Activated naive CD4-positive, alpha-beta T cell treated with anti-CD3 and anti-CD28 coated beads, Interleukin-2, amount 50 U/mL, for 16 hours (primary cell): Measurements from ENCODE around the gene LRRC36.

Experiments
- DNase-seq: peaks from one replicate; pipeline ENCODE4 v3.0.0-alpha.2; 2020

Gene LRRC36

DNA sequence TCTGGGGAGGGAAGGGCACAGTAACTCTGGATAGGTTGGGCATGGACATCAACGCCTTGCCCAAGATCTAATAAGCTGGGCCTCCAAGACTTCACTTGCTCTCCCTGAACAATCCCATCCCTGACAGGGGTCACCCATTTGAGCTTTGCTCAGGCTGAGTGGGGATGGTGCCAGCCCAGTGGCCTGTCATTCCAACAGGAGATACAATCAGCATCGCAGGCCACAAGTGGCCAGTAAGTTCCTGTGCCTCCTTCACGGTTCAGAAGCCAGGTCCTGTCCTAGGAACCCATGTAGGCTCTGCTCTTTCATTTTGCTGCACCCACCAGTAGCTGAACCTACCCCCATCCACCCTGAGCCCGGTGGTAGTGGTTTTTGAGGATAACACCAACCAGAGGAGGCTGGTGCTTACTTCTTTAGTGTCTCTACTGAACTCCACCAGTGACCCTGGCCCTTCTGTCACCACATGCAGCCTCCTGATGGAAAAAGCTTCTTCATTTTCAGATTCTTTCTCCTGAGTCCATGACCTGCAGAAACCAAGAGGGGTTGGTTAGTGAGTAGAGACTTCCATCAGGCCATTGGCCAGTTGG, 32.4 kb upstream of the LRRC36 start:
- DNase-seq = no peak

DNA sequence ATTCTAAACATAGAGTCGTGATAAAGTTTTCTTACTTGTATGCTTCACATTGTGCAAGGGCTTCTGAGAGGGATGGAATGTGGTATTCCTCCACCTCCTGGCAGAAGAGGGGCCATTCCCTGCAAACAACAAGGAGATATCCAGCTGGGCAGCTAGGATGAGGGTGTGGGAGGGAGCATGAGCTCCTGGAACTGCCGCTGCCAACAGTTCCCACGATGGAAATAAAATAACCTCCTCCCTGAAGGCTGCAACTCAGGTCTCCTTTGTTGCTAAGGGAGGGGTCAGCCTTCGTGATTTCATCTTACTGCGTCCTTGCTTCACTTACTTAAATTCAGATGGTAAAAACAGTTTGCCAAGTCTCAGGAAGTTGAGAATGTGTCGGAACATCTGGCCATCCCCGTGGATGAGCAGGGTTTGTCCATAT, 31.7 kb upstream of the LRRC36 start:
- DNase-seq = no peak

DNA sequence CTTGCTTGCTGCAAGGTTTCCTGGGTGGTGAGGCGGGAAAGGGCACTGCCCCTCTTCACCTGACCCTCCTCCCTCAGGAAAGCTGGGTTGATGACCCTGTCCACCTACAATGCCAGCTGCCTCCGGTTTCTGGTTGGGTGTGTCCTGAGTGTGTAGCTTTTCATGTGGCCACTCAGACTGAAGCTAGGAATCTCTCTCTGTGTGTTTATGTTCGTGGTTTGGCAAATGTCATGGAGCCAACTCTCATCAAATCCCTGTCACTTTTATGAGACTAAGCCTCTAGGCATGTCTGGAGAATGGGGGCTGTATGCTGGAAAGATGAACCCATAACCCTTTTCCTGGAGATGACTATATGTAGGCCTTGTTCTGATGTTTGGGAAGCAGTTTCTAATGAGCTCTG, 30.2 kb upstream of the LRRC36 start:
- no peak for DNase-seq

DNA sequence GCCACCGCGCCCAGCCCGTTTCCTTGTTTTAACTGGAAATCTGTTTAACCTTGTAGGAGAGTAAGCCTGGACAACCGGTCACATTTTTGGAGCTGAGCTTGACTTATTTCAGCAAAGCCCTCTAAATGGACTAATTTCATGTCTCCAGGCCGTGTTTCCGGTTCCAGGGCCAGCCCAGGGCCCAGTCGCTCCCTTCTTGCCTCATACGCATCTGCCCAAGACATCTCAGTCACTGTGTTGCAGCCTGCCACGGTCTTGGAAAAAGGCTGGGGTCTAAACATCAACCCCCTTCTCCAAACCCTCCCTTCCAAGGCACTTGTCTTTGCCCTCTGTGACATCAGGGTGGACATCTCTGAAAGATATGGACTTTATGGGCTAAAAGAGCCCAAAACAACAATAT, 28.3 kb upstream of the LRRC36 start:
- DNase-seq = no peak

DNA sequence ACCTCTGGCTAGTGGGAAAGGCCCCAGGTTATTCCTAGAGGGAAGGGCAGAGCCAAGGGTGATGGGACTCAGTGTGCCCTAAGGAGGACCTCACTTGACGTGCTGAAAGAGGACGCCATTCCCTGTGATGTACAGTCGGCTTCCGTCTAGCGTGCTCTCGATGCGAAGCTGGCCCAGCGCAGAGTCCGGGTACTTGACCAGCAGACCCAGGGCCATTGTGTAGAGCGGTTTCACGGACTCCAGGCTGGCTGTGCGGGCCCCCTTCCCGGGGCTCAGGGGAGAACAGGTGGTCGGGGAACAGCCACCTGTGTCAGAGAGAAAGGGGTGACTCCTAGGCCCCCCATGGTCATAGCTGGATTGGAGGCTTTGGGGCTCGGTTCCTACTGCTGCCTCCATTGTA, 27.3 kb upstream of the LRRC36 start:
- DNase-seq = no peak

DNA sequence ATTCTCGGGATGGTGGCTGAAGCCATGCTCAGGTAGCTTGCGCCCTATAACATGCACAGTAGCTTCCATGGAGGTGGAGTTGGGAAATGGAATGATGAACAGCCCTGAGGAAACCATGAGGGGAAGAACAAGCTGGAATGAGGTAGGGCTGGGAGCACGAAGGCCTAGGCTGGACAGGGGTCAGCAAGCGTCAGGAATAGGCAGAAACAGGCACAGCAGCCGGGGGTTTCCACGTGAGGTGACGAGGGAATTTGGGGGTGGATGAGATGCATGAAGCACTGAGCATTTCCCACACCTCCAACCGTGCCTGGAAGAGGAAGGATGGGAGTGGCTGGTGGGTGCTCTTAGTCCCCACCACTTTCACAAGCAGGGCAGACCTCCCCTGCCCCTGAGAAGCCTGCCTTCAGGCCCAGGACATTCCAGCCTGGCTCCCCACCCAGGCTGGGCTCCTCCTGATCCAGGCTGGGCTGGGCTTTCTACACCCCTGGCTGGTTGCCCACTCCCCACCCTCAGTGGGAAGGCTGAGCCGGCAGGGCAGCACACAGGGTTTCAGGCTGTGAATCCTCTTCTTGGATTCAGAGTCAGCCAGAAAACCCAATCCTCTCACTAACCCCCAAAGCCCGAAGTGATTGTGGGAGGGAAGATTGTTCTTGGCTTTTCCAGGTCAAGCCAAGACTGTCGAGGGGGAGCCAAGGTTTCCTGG, 25.4 kb upstream of the LRRC36 start:
- no peak for DNase-seq

DNA sequence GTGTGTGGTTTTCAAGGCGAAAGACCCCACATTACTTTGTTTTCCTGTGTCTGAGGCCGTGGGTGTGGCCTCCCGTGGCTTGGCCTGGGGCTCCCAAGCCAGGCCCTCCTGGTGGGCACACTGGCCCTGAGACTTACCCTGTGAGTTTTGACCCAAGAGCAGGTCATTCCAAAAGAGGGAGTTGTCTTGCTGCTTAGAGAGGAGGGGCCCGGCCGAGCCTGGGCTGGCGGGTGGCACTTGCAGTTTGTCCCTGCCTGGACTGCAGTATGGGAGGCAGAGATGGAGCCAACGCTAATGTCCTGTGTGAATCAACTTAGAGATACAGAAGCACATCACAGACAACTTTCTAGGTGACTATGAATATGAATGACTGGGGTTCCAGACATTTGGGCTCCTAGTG, 24.5 kb upstream of the LRRC36 start:
- no peak for DNase-seq

DNA sequence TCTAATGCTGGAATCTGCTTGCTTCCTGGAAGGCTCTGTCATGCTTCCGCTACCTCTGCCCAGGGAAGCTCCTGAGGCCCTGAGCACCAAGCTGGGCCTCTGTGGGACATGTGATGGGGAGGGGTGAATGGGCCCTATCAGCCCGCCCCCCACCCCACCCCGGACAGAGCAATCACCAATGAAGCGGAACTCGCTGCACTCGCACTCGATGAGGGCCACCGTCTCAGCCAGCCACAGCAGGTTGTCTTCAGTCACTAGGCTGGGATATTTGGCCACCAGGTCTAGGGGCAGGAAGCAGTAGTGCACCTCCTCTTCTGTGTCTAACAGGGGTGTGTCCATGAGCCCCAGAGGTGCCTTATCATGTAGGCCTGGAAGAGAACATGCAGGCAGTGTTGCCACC, 23.6 kb upstream of the LRRC36 start:
- no peak for DNase-seq

DNA sequence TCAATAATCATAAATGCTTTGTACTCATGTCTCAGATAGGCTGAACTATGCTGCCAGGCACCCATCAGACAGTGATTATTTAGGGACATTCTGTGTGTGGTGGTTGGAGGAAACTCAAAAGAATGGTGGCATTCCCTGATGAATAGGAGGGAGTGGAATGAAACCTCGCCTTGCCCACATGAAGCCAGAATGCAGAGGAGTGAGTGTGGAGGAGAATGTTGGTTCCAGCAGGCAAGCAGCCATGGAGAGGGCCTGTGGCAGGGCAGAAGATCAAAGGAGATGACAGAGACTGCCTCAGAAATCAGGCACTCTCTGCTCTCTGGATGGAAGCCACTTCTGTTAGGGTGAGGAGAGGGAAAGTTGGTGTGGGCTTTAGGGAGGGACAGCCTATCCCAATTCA, 22.6 kb upstream of the LRRC36 start:
- DNase-seq = no peak

DNA sequence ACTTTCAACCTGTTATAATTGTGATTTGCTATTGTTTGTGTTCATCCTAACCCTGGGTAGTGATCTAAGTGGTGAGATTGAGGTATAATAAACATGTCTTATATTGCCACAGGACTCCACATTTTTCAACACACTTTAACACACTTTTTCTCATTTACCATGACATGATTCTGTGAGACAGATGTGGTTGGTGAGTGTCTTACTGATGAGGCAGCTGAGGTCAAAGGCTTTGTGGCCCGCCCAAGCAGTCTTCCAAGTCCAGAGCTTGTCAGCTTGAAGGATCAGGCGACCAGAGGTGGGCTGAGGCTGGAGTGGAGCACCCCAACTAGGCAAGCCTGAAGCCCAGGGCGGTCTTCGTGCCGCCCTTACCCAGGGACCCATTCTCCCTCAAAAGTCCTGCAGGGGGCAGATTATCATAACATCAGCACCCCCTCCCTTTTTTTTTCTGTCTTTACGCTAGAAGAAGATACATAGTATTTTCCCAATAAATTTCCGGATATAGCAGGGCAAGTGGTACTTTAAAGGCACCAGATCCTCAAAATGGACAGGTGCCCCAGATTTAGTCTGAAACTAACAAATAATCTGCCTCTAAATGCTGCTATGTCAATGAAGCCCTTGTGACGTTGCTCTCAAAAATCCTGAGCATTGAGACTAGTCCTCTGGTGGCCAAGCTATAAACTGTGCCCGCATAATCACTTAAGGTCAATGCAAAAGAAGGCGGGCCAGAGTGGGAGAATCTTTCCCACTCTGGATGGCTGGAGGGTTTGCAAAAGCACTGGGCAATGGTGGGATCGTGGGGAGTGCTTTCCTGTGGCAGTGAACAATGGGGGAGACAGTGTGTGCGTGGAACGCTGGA, 21.2 kb upstream of the LRRC36 start:
- no peak for DNase-seq

DNA sequence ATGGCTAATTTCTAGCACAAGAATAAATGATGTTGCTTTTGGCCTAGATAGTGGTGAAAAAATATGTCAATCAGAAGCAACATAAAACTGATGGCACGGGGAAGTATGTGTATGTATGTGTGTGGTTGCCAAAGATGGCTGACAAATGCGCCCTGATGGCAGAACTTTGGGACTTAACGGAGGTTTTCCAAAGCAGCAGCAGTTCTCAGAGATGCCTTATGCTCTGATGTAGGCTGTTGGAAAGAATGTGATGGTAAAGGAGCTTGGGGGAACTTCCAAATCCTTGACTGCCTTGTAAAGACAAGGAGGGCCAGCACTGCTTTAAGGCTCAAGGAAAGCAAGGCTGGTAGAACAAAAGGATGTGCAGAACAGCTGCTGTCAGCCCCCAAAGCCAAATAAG, 16.1 kb upstream of the LRRC36 start:
- DNase-seq = no peak

DNA sequence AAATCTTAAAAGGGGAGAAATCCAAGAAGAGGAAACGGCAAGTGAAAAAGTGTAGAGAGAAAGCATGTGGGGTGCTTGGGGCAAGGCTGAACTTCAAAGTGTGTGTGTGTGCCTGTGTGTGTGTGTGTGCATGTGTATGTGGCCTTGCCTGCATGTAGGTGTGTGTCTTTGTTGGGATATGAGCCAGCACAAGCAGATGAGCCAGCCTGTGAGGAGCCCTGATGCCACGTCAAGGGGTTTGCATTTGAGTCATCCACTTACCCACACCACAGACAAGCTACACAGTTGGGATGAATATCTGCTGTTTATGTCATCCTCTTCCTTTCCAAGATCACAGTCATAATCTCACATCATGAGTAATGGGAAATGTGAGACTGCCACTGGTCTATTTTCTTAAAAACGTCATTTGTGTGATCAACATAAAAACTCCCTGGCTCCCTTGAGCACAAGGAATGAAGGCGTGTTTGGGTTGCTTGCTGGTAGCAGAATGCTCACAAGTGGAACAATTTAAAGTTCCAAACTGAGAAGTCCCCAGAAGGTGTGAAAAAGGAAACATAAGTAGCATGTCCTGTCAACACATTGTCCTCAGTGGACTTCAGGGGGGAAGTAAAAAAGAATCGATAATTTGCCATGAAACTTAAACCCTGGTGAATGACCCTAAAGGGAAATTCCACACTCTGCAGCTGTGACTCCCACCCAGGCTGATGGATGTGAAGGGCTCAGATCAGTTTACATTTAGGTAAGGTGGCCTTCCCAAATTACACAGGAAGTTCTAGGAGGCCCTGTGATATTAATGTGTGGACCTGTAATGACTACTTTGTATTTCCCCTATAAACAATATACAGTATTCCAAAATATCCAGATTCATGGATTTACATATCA, 14.8 kb upstream of the LRRC36 start:
- peak; percentile 87 for DNase-seq

DNA sequence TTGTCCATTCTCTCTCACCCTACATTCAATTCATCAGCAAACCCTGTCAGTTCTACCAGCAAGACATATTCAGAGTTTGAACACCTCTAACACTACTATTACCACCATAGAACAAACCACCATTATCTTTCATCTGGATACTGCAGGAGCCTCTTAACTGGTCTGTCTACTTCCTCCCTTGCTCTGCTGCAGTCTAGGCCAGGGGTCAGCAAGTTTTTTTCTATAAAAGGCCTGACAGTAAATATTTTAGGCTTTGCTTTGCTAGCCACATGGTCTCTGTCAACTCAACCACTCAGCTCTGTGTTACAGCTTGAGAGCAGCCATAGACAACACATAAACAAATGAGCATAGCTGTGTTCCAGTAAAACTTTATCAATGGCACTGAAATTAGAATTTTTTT, 13.9 kb upstream of the LRRC36 start:
- no peak for DNase-seq

DNA sequence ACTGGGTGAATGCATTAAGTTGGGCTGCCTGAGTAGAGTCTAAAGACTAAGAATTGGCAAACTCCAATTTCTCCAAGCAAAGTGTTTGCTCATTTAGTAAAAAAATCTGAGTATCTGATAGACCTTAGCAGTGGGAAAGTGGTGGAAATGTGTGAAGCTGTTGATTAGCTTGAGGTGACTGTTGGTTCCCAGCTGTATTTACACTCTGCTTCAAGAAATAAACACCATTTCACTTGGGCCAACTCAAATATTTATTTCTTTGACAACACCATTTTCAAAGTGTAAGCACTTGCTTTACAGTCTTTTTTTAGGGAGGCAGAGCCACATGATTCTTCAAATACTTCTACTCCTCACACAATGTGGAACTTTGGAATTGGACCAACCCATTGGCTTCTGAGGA, 8.8 kb upstream of the LRRC36 start:
- no peak for DNase-seq

DNA sequence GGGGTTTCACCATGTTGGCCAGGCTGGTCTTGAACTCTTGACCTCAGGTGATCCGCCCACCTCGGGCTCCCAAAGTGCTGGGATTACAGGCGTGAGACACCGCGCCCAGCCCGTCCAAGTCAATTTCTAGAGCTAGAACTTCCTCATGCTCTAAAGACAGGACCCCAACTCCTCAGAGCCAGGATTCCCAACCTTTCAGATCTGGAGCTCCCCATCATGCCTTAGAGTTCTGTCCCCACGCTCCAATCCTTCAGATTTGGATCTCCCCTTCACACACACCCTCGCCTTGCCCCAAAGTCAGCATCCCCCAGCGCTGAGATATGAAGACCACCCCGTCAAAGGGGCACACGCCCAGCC, 522 bp upstream of the LRRC36 start:
- DNase-seq = no peak

DNA sequence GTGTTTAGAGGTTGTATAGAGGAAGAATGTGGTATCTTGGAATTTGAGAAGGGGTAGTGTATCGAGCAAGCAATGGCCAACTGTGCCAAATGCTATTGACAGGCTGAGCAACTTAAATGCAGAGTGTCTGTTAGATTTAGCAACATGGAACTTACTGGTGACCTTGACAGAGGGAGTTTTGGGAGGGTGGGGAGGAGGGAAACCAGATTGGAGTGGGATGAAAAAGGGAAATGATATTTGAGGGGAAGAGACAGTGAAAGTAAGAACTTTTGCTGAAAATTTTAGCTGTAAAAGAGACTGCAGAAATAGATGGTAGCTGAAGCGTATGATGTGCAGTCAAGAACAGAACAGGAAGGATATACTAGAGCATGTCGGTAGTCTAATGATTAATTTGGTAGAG, 1.1 kb downstream of the LRRC36 start:
- no peak for DNase-seq

DNA sequence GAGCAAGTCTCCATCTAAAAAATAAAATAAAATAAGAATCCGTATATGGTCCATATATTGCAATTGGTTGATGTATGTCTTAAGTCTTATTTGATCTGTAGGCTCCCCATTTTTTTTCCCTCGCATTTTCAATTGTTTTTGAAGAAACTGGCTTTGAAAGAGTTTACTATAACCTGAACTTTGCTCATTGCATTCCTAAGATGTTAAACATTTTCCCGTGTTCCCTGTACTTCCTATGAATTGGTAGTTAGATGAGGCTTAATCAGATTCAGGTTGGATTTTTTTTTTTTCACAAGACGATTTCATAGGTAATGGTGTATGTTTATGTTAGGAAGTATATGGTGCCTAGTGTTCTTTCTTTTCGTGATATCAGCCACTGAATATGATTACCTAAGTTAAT, 3.3 kb downstream of the LRRC36 start:
- no peak for DNase-seq

DNA sequence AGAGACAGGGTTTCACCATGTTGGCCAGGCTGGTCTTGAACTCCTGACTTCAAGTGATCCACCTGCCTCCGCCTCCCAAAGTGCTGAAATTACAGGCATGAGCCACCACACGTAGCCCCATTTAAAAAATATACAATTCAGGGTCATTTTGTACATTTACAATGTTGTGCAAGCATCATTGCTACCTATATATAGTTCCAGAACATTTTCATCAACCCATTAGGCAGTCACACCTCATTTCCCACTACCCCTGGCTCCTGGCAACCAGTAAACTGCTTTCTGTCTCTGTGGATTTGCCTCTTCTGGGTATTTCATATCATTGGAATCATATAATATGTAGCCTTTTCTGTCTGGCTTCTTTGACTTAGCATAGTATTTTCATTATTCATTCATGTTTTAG, 6.7 kb downstream of the LRRC36 start:
- no peak for DNase-seq

DNA sequence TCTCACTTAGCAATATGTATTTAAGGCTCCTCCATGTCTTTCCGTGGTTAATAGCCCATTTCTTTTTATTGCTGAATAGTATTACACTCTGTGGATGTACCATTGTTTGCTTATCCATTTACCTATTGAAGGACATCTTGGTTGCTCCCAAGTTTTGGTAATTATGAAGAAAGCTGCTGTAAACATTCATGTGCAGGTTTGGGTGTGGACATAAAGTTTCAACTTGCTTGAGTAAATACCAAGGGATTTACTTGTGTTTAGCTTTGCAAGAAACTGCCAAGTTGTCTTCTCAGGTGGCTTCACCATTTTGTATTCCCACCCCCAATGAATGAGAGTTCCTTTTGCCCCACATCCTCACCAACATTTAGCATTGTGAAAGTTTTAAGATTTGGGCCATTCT, 9.5 kb downstream of the LRRC36 start:
- no peak for DNase-seq

DNA sequence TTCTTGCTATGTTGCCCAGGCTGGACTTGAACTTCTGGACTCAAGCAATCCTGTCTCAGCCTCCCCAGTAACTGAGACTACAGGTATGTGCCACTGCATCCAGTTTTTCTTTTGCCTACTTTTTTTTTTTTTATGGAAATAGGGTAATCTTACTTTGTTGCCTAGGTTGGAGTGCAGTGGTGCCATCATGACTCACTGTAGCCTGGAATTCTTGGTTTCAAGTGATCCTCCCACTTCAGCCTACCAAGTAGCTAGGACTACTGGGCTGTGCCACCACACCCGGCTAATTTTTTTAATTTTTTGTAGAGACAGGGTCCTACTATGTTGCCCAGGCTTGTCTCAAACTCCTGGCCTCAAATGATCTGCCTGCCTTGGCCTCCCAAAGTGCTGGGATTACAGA, 10.0 kb downstream of the LRRC36 start:
- DNase-seq = no peak

DNA sequence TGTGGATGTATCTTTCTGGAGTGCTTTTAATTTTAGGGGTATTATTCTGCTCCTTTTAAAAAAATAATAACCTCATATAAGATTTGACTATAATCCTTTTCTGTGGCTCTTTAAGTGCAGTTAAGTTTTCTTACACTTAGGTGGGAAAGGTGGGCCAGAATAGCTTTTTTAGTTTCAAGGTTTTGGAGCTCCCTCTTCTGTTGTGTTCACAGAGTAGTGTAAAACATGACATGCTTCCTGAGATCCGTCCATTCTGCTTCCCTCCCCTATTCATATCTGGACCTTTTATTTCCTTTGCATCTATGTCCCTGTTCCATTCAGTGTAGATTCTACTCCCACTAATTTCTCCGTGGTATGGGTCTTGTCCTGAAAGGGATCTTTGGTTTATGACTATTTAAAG, 12.8 kb downstream of the LRRC36 start:
- DNase-seq = no peak

DNA sequence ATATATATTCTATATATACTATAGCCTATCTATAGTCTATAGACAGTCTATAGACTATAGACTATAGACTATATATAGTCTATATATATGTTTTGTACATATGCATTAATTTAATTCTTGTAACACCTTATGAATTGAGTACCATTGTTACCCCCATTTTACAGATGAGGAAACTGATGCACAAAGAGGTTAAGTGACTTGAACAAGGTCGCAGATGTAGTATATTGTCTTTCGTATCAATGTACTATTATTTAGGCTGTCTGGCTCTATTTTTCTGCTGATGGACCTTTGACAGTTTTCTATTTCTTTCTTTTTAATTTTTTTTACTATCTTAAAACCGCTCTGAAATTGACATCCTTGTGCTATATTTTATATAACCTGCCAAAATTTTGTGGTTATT, 14.6 kb downstream of the LRRC36 start:
- DNase-seq = no peak

DNA sequence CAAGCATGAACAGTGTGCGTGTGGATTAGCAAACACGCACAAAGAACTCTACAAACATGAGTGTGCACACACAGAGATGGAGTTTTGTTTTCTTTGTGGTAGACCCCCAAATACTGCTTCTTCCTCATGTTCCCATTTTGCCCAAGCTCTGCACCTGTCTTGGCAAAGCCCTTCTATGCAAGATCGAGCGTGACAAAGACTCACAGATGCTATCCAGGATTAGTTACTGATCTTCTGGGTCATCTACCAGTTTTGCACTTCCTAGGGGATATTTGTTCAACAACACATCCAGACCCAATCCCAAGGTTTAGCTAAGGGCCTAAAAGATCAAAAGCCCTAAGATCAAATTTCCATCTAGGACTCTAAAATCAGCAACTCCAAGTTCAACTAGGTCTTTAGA, 16.0 kb downstream of the LRRC36 start:
- no peak for DNase-seq
